H1 (cell line): ENCODE data around the gene TET2. TPM values are rescaled to one million over a fixed set of nuclear protein-coding genes. Genes with fewer than 3 reads are reported as not detected.
A peak's percentile ranks its signal among the peaks of the same experiment; 100 is the strongest.

Source experiments
- CTCF ChIA-PET: fragments of 300-600 bp; sonication (Branson Sonifier 250); formaldehyde crosslinking; loops from one replicate; lab custom pipeline; 2021; ENCODE audit not compliant: partially characterized antibody; lab: Charles Lee
- POLR2A ChIA-PET: fragments of 300-600 bp; sonication (Branson Sonifier 250); formaldehyde crosslinking; loops from one replicate; lab custom pipeline; 2021; ENCODE audit warnings: inconsistent platforms; ENCODE audit not compliant: partially characterized antibody; lab: Charles Lee
- DNase-seq, 2 experiments: peaks; one replicate each; pipeline versions ENCODE4 v3.0.0 to v3.0.0-alpha.2; 2010 to 2022; ENCODE audit warnings: low spot score in 2 of 2, low read depth in 1 of 2, mixed read lengths in 1 of 2
- FAIRE-seq: peaks from 2 replicates; lab custom pipeline; 2011; peaks lifted over from hg19 to GRCh38; lab: Jason Lieb, UNC
- H2AFZ ChIP-seq: 2 replicates; pipeline ENCODE4 v1.8.1; 2012; ENCODE audit warnings: low read length, inconsistent platforms
- H2AK5ac ChIP-seq: 2 replicates; pipeline ENCODE4 v1.6.1; 2013; ENCODE audit warnings: low read depth, low read length
- H2BK120ac ChIP-seq: replicated peaks from 2 replicates; pipeline ENCODE3; 2013; ENCODE audit warnings: low read depth, low read length, inconsistent platforms
- H2BK12ac ChIP-seq: 2 replicates; pipeline ENCODE4 v1.6.1; 2013; ENCODE audit warnings: low read depth, low read length
- H2BK15ac ChIP-seq: 2 replicates; pipeline ENCODE4 v1.6.1; 2013; ENCODE audit warnings: low read length
- H2BK20ac ChIP-seq: 2 replicates; pipeline ENCODE4 v1.6.1; 2013; ENCODE audit warnings: low read length
- H2BK5ac ChIP-seq: 2 replicates; pipeline ENCODE4 v1.6.1; 2013; ENCODE audit warnings: low read depth, low read length
- H3K14ac ChIP-seq: 2 replicates; pipeline ENCODE4 v1.6.1; 2013; ENCODE audit warnings: inconsistent platforms; ENCODE audit not compliant: insufficient read length
- H3K18ac ChIP-seq: 2 replicates; pipeline ENCODE4 v1.6.1; 2013; ENCODE audit warnings: low read length; ENCODE audit errors: extremely low read depth
- H3K23ac ChIP-seq: 2 replicates; pipeline ENCODE4 v1.6.1; 2013; ENCODE audit warnings: inconsistent platforms; ENCODE audit not compliant: insufficient read length
- H3K23me2 ChIP-seq: 2 replicates; pipeline ENCODE4 v1.6.1; 2013; ENCODE audit warnings: low read depth, low read length
- H3K27ac ChIP-seq: 2 replicates; pipeline ENCODE4 v1.6.1; 2011; ENCODE audit warnings: low read depth, low read length, inconsistent platforms
- H3K27me3 ChIP-seq, 4 experiments: replicated peaks in 1 of 4; 1 replicate in 1 of 4; 2 replicates in 3 of 4; pipeline versions ENCODE4 v1.6.1 to v1.8.1; 2011 to 2013; ENCODE audit warnings: low read length in 3 of 4, mild to moderate bottlenecking in 3 of 4, inconsistent platforms in 2 of 4, mixed read lengths in 2 of 4, moderate library complexity in 1 of 4; ENCODE audit not compliant: control insufficient read depth in 3 of 4, insufficient read depth in 3 of 4; ENCODE audit errors: extremely low read depth in 1 of 4
- H3K36me3 ChIP-seq, 4 experiments: 2 replicates each; pipeline versions ENCODE4 v1.6.1 to v1.8.1; 2011 to 2013; ENCODE audit warnings: mild to moderate bottlenecking in 4 of 4, low read length in 3 of 4, moderate library complexity in 2 of 4, control low read depth in 1 of 4, inconsistent platforms in 1 of 4; ENCODE audit not compliant: insufficient read depth in 4 of 4, control insufficient read depth in 2 of 4
- H3K4ac ChIP-seq: replicated peaks from 2 replicates; pipeline ENCODE3; 2013; ENCODE audit warnings: low read length, low read depth, mixed read lengths, inconsistent platforms; ENCODE audit not compliant: insufficient read length
- H3K4me1 ChIP-seq, 4 experiments: replicated peaks in 1 of 4; 1 replicate in 1 of 4; 2 replicates in 3 of 4; pipeline versions ENCODE4 v1.6.1 to v1.8.1; 2011 to 2013; ENCODE audit warnings: low read length in 3 of 4, inconsistent platforms in 2 of 4, mixed read lengths in 1 of 4; ENCODE audit not compliant: insufficient read depth in 4 of 4, control insufficient read depth in 3 of 4
- H3K4me2 ChIP-seq, 2 experiments: 2 replicates each; pipeline versions ENCODE4 v1.6.1 to v1.8.1; 2011 to 2013; ENCODE audit warnings: low read depth in 2 of 2, low read length in 2 of 2, control low read depth in 1 of 2, inconsistent platforms in 1 of 2, mild to moderate bottlenecking in 1 of 2; ENCODE audit not compliant: insufficient read depth in 1 of 2
- H3K4me3 ChIP-seq, 4 experiments: fragments of 200-600, 300-600 bp in 1 of 4; sonication (generic), shearing (Covaris generic), sonication (Bioruptor Twin) in 1 of 4; 2 replicates each; pipeline versions ENCODE4 v1.5.1 to v1.8.1; 2011 to 2016; ENCODE audit warnings: low read length in 4 of 4, low read depth in 3 of 4, control low read depth in 2 of 4, inconsistent platforms in 2 of 4, mild to moderate bottlenecking in 2 of 4, mixed read lengths in 1 of 4, moderate library complexity in 1 of 4; ENCODE audit not compliant: insufficient read depth in 2 of 4; ENCODE audit errors: extremely low read depth in 1 of 4
- H3K56ac ChIP-seq: replicated peaks from 2 replicates; pipeline ENCODE3; 2013; ENCODE audit warnings: low read depth, mild to moderate bottlenecking, mixed read lengths, low read length, inconsistent platforms; ENCODE audit not compliant: insufficient read length
- H3K79me1 ChIP-seq: 2 replicates; pipeline ENCODE4 v1.6.1; 2013; ENCODE audit warnings: low read depth, low read length, control low read depth
- H3K79me2 ChIP-seq, 2 experiments: 2 replicates each; pipeline versions ENCODE4 v1.6.1 to v1.8.1; 2012 to 2013; ENCODE audit warnings: low read length in 2 of 2, mild to moderate bottlenecking in 2 of 2, inconsistent platforms in 1 of 2; ENCODE audit not compliant: insufficient read depth in 2 of 2, control insufficient read depth in 1 of 2
- H3K9ac ChIP-seq, 4 experiments: replicated peaks in 1 of 4; 1 replicate in 1 of 4; 2 replicates in 3 of 4; pipeline versions ENCODE4 v1.6.1 to v1.8.1; 2011 to 2013; ENCODE audit warnings: low read depth in 3 of 4, low read length in 3 of 4, control low read depth in 2 of 4, mild to moderate bottlenecking in 2 of 4, moderate library complexity in 2 of 4, inconsistent platforms in 1 of 4; ENCODE audit errors: extremely low read depth in 1 of 4
- H3K9me3 ChIP-seq, 2 experiments: 2 replicates each; pipeline versions ENCODE4 v1.6.1 to v1.8.1; 2012 to 2013; ENCODE audit warnings: mild to moderate bottlenecking in 2 of 2, moderate library complexity in 2 of 2, control low read depth in 1 of 2, inconsistent platforms in 1 of 2, low read depth in 1 of 2, low read length in 1 of 2, mixed read lengths in 1 of 2; ENCODE audit not compliant: insufficient read depth in 2 of 2
- H4K20me1 ChIP-seq, 2 experiments: replicated peaks in 1 of 2; 2 replicates each; pipeline versions ENCODE3 to v1.8.1; 2011 to 2013; ENCODE audit warnings: inconsistent platforms in 2 of 2, low read length in 2 of 2, mild to moderate bottlenecking in 1 of 2; ENCODE audit not compliant: insufficient read depth in 2 of 2, control insufficient read depth in 1 of 2
- H4K5ac ChIP-seq: 2 replicates; pipeline ENCODE4 v1.6.1; 2013; ENCODE audit warnings: low read length, low read depth, mixed read lengths, inconsistent platforms; ENCODE audit not compliant: insufficient read length
- H4K8ac ChIP-seq: 2 replicates; pipeline ENCODE4 v1.8.0; 2013; ENCODE audit warnings: mild to moderate bottlenecking, moderate library complexity, low read length, inconsistent platforms; ENCODE audit not compliant: insufficient read depth; ENCODE audit errors: extremely low read depth
- H4K91ac ChIP-seq: replicated peaks from 2 replicates; pipeline ENCODE3; 2013; ENCODE audit warnings: low read length, mixed read lengths, inconsistent platforms; ENCODE audit not compliant: insufficient read length
- CBX5 ChIP-seq: fragments of 300-800, 300-1000 bp; sonication (generic); IDR thresholded peaks from 2 replicates; pipeline ENCODE4 v1.7.1; 2016; ENCODE audit warnings: antibody characterized with exemption, low read length, low read depth
- CBX8 ChIP-seq: fragments of 300-800, 300-1000 bp; sonication (generic); IDR thresholded peaks from 2 replicates; pipeline ENCODE4 v1.7.1; 2016; ENCODE audit warnings: low read depth, low read length, borderline replicate concordance
- MAFK ChIP-seq: IDR thresholded peaks from 2 replicates; pipeline ENCODE4 v1.6.1; 2012; ENCODE audit warnings: low read depth, mild to moderate bottlenecking, improper control_type of control experiment, low read length
- RFX5 ChIP-seq: IDR thresholded peaks from 2 replicates; pipeline ENCODE4 v1.6.1; 2011; ENCODE audit warnings: low read depth, low read length, improper control_type of control experiment, borderline replicate concordance
- TAF7 ChIP-seq: optimal IDR thresholded peaks from 2 replicates; pipeline ENCODE3; 2011; ENCODE audit warnings: low read depth, mild to moderate bottlenecking, inconsistent platforms, low read length, moderate library complexity, borderline replicate concordance
- WGBS, 2 experiments: shearing (Covaris generic) in 1 of 2; methylation state at CpG; one replicate each; pipeline versions ENCODE4 v1.1.6 to v1.1.7; 2013 to 2015; ENCODE audit warnings: low lambda C conversion rate in 2 of 2, mixed read lengths in 2 of 2, inconsistent platforms in 1 of 2, low coverage in 1 of 2, missing lambda C conversion rate in 1 of 2; ENCODE audit not compliant: insufficient replicate concordance in 2 of 2, insufficient coverage in 1 of 2, insufficient read length in 1 of 2; ENCODE audit errors: extremely low coverage in 1 of 2, missing lambda C conversion rate in 1 of 2; 5-methylcytosine and 5-hydroxymethylcytosine counted together
- polyA plus RNA-seq, 7 experiments: library from polyadenylated mRNA; depleted of rRNA in 3 of 7; stranded (reverse) in 5 of 7; unstranded in 2 of 7; fragments of >200 nt in 5 of 7; fragments of 200-250 nt in 2 of 7; gene quantifications; 1 replicate in 5 of 7; 2 replicates in 1 of 7; 4 replicates in 1 of 7; pipeline versions ENCODE4 v1.2.1 to v1.2.3, GENCODE V29; 2011 to 2013; ENCODE audit warnings: missing spikeins in 2 of 7, mixed read lengths in 2 of 7
- total RNA-seq: library from RNA; stranded (reverse); fragmentation: NEBNext Ultra II Directional; extraction: Animal tissue kit (Norgen Biotek cat#: 25700); gene quantifications from 2 replicates; pipeline ENCODE4 v1.2.1, GENCODE V29; 2021

Gene TET2
- total and polyA plus RNA-seq, 2 of the 8 experiments (the other 6 are each of a cell fraction or from before 2014, with no cell fraction given) = 1.0 to 2.6 TPM

DNA sequence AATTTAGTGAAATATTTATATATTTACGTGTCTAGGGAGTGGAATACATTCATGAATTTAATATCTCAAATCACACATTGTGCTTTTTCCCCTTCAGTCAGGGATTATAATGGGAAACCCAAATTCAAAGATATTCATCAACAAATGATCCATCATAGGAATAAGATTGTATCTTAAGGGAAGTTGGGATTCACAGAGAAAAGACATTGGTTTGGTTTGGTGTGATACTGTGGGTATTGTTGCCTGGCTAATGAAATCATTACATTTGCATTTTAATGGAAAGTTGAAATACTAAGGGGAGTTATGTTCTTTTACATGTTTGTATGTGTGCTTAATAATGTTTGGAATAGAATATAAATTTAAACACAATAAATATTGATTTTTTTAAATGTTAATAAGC lies 1.7 kb downstream of the TET2 start:
- H3K14ac ChIP-seq = no peak overlapping the region
- POLR2A ChIA-PET = no interaction called here
- no peak overlapping the region for H3K23ac ChIP-seq
- CTCF ChIA-PET = interaction anchor here (0.7 kb wide), 1 partner anchor 114 kb away, joined by 3 read pairs; no protein-coding TSS in a partner anchor
- H2BK12ac ChIP-seq = no peak overlapping the region
- no peak overlapping the region for H2BK5ac ChIP-seq
- peak overlapping the region in 1 of 2 experiments; percentile 96; a peak in 1 of 4 replicates for H3K4me2 ChIP-seq
- H3K4ac ChIP-seq = no peak overlapping the region
- no peak for FAIRE-seq
- H3K18ac ChIP-seq = no peak overlapping the region
- no peak overlapping the region for H3K27ac ChIP-seq
- no peak overlapping the region for H4K8ac ChIP-seq
- no peak overlapping the region for H2BK15ac ChIP-seq
- peaks cover 22 to 68% (median 55%) of the 10 kb centered on the region in 4 experiments for H3K27me3 ChIP-seq
- no peak for DNase-seq
- no peak overlapping the region for H3K56ac ChIP-seq
- no peak overlapping the region for H3K9ac ChIP-seq
- H3K4me1 ChIP-seq = peaks cover 0 to 3% (median 0%) of the 10 kb centered on the region in 4 experiments; a peak in 2 of 7 replicates
- peaks cover 13% of the 10 kb centered on the region for H3K23me2 ChIP-seq
- WGBS, 2 experiments = 67% methylated on average over 1 of the region's 1 CpG; no CpG with 5 or more reads in 1 of the 2 experiments
- no peaks in the 10 kb centered on the region for H3K36me3 ChIP-seq
- H2BK120ac ChIP-seq = no peak overlapping the region
- H3K79me2 ChIP-seq = no peaks in the 10 kb centered on the region
- H3K9me3 ChIP-seq = no peaks in the 10 kb centered on the region
- peak overlapping the region in 1 of 4 experiments; percentile 85; a peak in 1 of 8 replicates for H3K4me3 ChIP-seq
- peaks cover 3 to 7% of the 10 kb centered on the region in 2 experiments for H4K20me1 ChIP-seq
- H2AFZ ChIP-seq = no peak overlapping the region
- H4K5ac ChIP-seq = no peak overlapping the region
- H2AK5ac ChIP-seq = no peak overlapping the region
- H3K79me1 ChIP-seq = no peaks in the 10 kb centered on the region
- no peak overlapping the region for H4K91ac ChIP-seq
- no peak overlapping the region for H2BK20ac ChIP-seq
- no peak for TF ChIP-seq CBX5
- no peak for TF ChIP-seq MAFK
- no peak for TF ChIP-seq TAF7
- TF ChIP-seq CBX8 = no peak
- TF ChIP-seq RFX5 = no peak
